GM23338 (cell line): Measurements from ENCODE around the gene GALK1. TPM values are rescaled to one million over a fixed set of nuclear protein-coding genes. Genes with fewer than 3 reads are reported as not detected.

Source experiments
- ATAC-seq: fragments of 200-7000 bp; cut with Tn5 transposase; 3 replicates; pipeline ENCODE4 v1.9.1; 2020
- DNase-seq: peaks from one replicate; pipeline ENCODE4 v3.0.0-alpha.2; 2015; ENCODE audit warnings: low spot score
- H2AFZ ChIP-seq: fragments of 200-600 bp; sonication (generic); 2 replicates; pipeline ENCODE4 v1.8.0; 2016; ENCODE audit warnings: antibody characterized with exemption, mild to moderate bottlenecking, moderate library complexity
- H3F3A ChIP-seq: fragments of 200-600 bp; sonication (generic); replicated peaks from 2 replicates; pipeline ENCODE4 v1.8.0; 2017; ENCODE audit warnings: antibody characterized with exemption, mixed run types, low read depth
- H3K27ac ChIP-seq: fragments of 200-600 bp; sonication (generic); 2 replicates; pipeline ENCODE4 v1.6.1; 2016; ENCODE audit warnings: low read depth
- H3K27me3 ChIP-seq: fragments of 200-600 bp; sonication (generic); 2 replicates; pipeline ENCODE4 v1.8.0; 2016; ENCODE audit warnings: mild to moderate bottlenecking, mixed run types, moderate library complexity; ENCODE audit not compliant: insufficient read depth
- H3K36me3 ChIP-seq: fragments of 200-600 bp; sonication (generic); 2 replicates; pipeline ENCODE4 v1.8.0; 2016; ENCODE audit warnings: mild to moderate bottlenecking; ENCODE audit not compliant: insufficient read depth
- H3K4me1 ChIP-seq: fragments of 200-600 bp; sonication (generic); 2 replicates; pipeline ENCODE4 v1.8.0; 2016; ENCODE audit warnings: mild to moderate bottlenecking, moderate library complexity; ENCODE audit not compliant: insufficient read depth
- H3K4me2 ChIP-seq: fragments of 200-600 bp; sonication (generic); 2 replicates; pipeline ENCODE4 v1.7.1; 2017; ENCODE audit warnings: mixed run types
- H3K4me3 ChIP-seq: fragments of 200-600 bp; sonication (generic); 2 replicates; pipeline ENCODE4 v1.6.1; 2016; ENCODE audit warnings: mixed run types
- H3K79me2 ChIP-seq: fragments of 200-600 bp; sonication (generic); replicated peaks from 2 replicates; pipeline ENCODE4 v1.8.0; 2017; ENCODE audit warnings: mild to moderate bottlenecking; ENCODE audit not compliant: insufficient read depth
- H3K9me2 ChIP-seq: fragments of 200-600 bp; sonication (generic); 2 replicates; pipeline ENCODE4 v1.8.0; 2017; ENCODE audit not compliant: insufficient read depth
- H4K20me1 ChIP-seq: fragments of 200-600 bp; sonication (generic); replicated peaks from 2 replicates; pipeline ENCODE4 v1.8.0; 2017; ENCODE audit warnings: mild to moderate bottlenecking; ENCODE audit not compliant: insufficient read depth
- H3K27ac Mint-ChIP-seq: 2 replicates; pipeline ENCODE4 v1.8.0; 2020; ENCODE audit warnings: inconsistent platforms, mild to moderate bottlenecking, moderate library complexity, mixed read lengths
- H3K27me3 Mint-ChIP-seq: 3 replicates; pipeline ENCODE4 v1.8.0; 2022; ENCODE audit warnings: low read depth, mild to moderate bottlenecking, moderate library complexity, mixed read lengths, inconsistent platforms; ENCODE audit not compliant: insufficient read depth, poor library complexity
- H3K36me3 Mint-ChIP-seq: 3 replicates; pipeline ENCODE4 v1.8.0; 2021; ENCODE audit warnings: low read depth, mild to moderate bottlenecking, inconsistent platforms, moderate library complexity, mixed read lengths
- H3K4me1 Mint-ChIP-seq: 3 replicates; pipeline ENCODE4 v1.8.0; 2020; ENCODE audit warnings: mild to moderate bottlenecking, inconsistent platforms, mixed read lengths
- H3K4me3 Mint-ChIP-seq: 3 replicates; pipeline ENCODE4 v1.8.0; 2021; ENCODE audit warnings: moderate library complexity, mild to moderate bottlenecking, inconsistent platforms, mixed read lengths
- H3K9me3 Mint-ChIP-seq: 3 replicates; pipeline ENCODE4 v1.8.0; 2020; ENCODE audit warnings: moderate library complexity, mild to moderate bottlenecking, inconsistent platforms, mixed read lengths
- CREB1 ChIP-seq: fragments of 250-450 bp; sonication (Bioruptor Pico); IDR thresholded peaks from 2 replicates; pipeline ENCODE4 v1.5.0; 2020; ENCODE audit warnings: low read depth, mild to moderate bottlenecking, moderate library complexity
- EZH2 ChIP-seq: fragments of 200-600 bp; sonication (generic); IDR thresholded peaks from one replicate; pipeline ENCODE4 v1.8.0; 2017; ENCODE audit warnings: antibody characterized with exemption, mild to moderate bottlenecking, low read depth; ENCODE audit not compliant: unreplicated experiment
- EZH2phosphoT487 ChIP-seq: fragments of 200-600 bp; sonication (generic); IDR thresholded peaks from one replicate; pipeline ENCODE4 v1.8.1; 2018; ENCODE audit warnings: antibody characterized with exemption; ENCODE audit not compliant: unreplicated experiment
- JUNB ChIP-seq: IDR thresholded peaks from one replicate; pipeline ENCODE4 v1.6.1; 2016; ENCODE audit warnings: antibody characterized with exemption; ENCODE audit not compliant: unreplicated experiment
- NANOG ChIP-seq: IDR thresholded peaks from 2 replicates; pipeline ENCODE4 v1.6.1; 2016; ENCODE audit warnings: antibody characterized with exemption, borderline replicate concordance
- POLR2AphosphoS5 ChIP-seq: IDR thresholded peaks from 2 replicates; pipeline ENCODE4 v1.6.1; 2016; ENCODE audit warnings: antibody characterized with exemption, low read depth
- STAT1 ChIP-seq: IDR thresholded peaks from one replicate; pipeline ENCODE4 v1.6.1; 2016; ENCODE audit warnings: antibody characterized with exemption; ENCODE audit not compliant: unreplicated experiment
- ZNF114 ChIP-seq: fragments of 250-450 bp; sonication (Bioruptor Pico); IDR thresholded peaks from 2 replicates; pipeline ENCODE4 v1.5.0; 2020; ENCODE audit warnings: mild to moderate bottlenecking, moderate library complexity
- ZNF331 ChIP-seq: fragments of 250-450 bp; sonication (Bioruptor Pico); IDR thresholded peaks from 2 replicates; pipeline ENCODE4 v1.5.0; 2020; ENCODE audit warnings: low read depth, mild to moderate bottlenecking, moderate library complexity
- polyA plus RNA-seq: library from polyadenylated mRNA; unstranded; fragments of >200 nt; fragmentation: Nextera tagmentation; extraction: Ambion mirVana; gene quantifications from 2 replicates; pipeline ENCODE4 v1.2.1, GENCODE V29; 2016
- total RNA-seq: library from RNA; depleted of rRNA; stranded (reverse); fragments of >200 nt; shearing (Covaris generic); gene quantifications from 2 replicates; pipeline ENCODE4 v1.2.3, GENCODE V29; 2014
- TF ChIP-seq, protein P1 (sequence below): IDR thresholded peaks from one replicate; pipeline ENCODE4 v1.6.1; 2018; ENCODE audit warnings: antibody characterized with exemption; ENCODE audit not compliant: unreplicated experiment
- TF ChIP-seq, protein P2 (sequence below), 2 experiments: fragments of 200-600 bp in 1 of 2; sonication (generic) in 1 of 2; conservative IDR thresholded peaks; 2 replicates each; pipeline versions ENCODE4 v1.5.1 to v1.6.1; 2016 to 2017; ENCODE audit warnings: antibody characterized with exemption in 2 of 2, low read depth in 2 of 2, mild to moderate bottlenecking in 2 of 2, moderate library complexity in 1 of 2
- TF ChIP-seq, protein P3 (sequence below): fragments of 250-450 bp; sonication (Bioruptor Pico); IDR thresholded peaks from 2 replicates; pipeline ENCODE4 v1.5.0; 2020; ENCODE audit warnings: mild to moderate bottlenecking, moderate library complexity
- TF ChIP-seq, protein P4 (sequence below): IDR thresholded peaks from 2 replicates; pipeline ENCODE4 v1.6.1; 2016; ENCODE audit warnings: antibody characterized with exemption

Gene GALK1
- total and polyA plus RNA-seq, 2 experiments from 2014 or later = 30.5 to 31.7 TPM

DNA sequence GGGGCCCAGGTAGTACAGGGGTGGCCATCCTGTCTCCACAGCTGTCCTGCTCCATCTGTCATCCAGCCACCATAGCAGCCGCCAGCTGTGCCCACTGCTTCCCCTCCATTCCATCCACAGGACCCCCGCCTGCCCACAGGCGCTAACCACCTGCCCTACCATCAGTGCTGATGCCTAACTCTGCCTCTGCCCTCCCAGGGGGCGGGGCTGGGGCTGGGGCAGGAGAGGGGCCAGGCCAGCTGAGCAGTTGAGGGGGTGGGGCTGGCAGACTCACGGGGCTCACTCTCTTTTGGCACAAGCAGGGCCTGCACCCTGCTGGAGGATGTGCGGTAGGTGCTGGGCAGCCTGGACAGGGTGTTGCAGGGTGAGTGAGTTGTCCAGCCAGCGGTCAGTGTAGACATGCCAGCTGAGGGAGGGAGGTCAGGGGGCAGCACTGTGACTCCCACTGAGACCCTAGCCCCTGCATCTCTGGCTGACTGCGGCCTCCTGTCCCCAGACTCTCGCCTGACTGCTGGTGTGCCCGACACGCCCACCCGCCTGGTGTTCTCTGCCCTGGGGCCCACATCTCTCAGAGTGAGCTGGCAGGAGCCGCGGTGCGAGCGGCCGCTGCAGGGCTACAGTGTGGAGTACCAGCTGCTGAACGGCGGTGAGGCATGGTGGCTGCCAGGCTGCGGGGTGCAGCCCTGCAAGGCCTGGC is 9.6 kb downstream of the GALK1 start:
- H3K4me2 ChIP-seq = no peak overlapping the region
- no peak overlapping the region for H3K27ac Mint-ChIP-seq
- H3K27ac ChIP-seq = no peak overlapping the region
- H3K9me2 ChIP-seq = no peaks in the 10 kb centered on the region
- peaks cover 19% of the 10 kb centered on the region for H3K27me3 Mint-ChIP-seq
- no peaks in the 10 kb centered on the region for H3K79me2 ChIP-seq
- no peaks in the 10 kb centered on the region for H4K20me1 ChIP-seq
- no peaks in the 10 kb centered on the region for H3K9me3 Mint-ChIP-seq
- H3K4me1 ChIP-seq = no peaks in the 10 kb centered on the region
- H3K36me3 ChIP-seq = no peaks in the 10 kb centered on the region
- TF ChIP-seq, protein P1, sequence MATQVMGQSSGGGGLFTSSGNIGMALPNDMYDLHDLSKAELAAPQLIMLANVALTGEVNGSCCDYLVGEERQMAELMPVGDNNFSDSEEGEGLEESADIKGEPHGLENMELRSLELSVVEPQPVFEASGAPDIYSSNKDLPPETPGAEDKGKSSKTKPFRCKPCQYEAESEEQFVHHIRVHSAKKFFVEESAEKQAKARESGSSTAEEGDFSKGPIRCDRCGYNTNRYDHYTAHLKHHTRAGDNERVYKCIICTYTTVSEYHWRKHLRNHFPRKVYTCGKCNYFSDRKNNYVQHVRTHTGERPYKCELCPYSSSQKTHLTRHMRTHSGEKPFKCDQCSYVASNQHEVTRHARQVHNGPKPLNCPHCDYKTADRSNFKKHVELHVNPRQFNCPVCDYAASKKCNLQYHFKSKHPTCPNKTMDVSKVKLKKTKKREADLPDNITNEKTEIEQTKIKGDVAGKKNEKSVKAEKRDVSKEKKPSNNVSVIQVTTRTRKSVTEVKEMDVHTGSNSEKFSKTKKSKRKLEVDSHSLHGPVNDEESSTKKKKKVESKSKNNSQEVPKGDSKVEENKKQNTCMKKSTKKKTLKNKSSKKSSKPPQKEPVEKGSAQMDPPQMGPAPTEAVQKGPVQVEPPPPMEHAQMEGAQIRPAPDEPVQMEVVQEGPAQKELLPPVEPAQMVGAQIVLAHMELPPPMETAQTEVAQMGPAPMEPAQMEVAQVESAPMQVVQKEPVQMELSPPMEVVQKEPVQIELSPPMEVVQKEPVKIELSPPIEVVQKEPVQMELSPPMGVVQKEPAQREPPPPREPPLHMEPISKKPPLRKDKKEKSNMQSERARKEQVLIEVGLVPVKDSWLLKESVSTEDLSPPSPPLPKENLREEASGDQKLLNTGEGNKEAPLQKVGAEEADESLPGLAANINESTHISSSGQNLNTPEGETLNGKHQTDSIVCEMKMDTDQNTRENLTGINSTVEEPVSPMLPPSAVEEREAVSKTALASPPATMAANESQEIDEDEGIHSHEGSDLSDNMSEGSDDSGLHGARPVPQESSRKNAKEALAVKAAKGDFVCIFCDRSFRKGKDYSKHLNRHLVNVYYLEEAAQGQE = no peak
- TF ChIP-seq, protein P2, sequence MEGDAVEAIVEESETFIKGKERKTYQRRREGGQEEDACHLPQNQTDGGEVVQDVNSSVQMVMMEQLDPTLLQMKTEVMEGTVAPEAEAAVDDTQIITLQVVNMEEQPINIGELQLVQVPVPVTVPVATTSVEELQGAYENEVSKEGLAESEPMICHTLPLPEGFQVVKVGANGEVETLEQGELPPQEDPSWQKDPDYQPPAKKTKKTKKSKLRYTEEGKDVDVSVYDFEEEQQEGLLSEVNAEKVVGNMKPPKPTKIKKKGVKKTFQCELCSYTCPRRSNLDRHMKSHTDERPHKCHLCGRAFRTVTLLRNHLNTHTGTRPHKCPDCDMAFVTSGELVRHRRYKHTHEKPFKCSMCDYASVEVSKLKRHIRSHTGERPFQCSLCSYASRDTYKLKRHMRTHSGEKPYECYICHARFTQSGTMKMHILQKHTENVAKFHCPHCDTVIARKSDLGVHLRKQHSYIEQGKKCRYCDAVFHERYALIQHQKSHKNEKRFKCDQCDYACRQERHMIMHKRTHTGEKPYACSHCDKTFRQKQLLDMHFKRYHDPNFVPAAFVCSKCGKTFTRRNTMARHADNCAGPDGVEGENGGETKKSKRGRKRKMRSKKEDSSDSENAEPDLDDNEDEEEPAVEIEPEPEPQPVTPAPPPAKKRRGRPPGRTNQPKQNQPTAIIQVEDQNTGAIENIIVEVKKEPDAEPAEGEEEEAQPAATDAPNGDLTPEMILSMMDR (conservative IDR thresholded peaks at IDR 0.05; ENCODE audit: low read depth in 2 of 2) = no peak
- no peak for TF ChIP-seq JUNB
- no peak for TF ChIP-seq EZH2phosphoT487
- TF ChIP-seq NANOG = no peak
- TF ChIP-seq, protein P3, sequence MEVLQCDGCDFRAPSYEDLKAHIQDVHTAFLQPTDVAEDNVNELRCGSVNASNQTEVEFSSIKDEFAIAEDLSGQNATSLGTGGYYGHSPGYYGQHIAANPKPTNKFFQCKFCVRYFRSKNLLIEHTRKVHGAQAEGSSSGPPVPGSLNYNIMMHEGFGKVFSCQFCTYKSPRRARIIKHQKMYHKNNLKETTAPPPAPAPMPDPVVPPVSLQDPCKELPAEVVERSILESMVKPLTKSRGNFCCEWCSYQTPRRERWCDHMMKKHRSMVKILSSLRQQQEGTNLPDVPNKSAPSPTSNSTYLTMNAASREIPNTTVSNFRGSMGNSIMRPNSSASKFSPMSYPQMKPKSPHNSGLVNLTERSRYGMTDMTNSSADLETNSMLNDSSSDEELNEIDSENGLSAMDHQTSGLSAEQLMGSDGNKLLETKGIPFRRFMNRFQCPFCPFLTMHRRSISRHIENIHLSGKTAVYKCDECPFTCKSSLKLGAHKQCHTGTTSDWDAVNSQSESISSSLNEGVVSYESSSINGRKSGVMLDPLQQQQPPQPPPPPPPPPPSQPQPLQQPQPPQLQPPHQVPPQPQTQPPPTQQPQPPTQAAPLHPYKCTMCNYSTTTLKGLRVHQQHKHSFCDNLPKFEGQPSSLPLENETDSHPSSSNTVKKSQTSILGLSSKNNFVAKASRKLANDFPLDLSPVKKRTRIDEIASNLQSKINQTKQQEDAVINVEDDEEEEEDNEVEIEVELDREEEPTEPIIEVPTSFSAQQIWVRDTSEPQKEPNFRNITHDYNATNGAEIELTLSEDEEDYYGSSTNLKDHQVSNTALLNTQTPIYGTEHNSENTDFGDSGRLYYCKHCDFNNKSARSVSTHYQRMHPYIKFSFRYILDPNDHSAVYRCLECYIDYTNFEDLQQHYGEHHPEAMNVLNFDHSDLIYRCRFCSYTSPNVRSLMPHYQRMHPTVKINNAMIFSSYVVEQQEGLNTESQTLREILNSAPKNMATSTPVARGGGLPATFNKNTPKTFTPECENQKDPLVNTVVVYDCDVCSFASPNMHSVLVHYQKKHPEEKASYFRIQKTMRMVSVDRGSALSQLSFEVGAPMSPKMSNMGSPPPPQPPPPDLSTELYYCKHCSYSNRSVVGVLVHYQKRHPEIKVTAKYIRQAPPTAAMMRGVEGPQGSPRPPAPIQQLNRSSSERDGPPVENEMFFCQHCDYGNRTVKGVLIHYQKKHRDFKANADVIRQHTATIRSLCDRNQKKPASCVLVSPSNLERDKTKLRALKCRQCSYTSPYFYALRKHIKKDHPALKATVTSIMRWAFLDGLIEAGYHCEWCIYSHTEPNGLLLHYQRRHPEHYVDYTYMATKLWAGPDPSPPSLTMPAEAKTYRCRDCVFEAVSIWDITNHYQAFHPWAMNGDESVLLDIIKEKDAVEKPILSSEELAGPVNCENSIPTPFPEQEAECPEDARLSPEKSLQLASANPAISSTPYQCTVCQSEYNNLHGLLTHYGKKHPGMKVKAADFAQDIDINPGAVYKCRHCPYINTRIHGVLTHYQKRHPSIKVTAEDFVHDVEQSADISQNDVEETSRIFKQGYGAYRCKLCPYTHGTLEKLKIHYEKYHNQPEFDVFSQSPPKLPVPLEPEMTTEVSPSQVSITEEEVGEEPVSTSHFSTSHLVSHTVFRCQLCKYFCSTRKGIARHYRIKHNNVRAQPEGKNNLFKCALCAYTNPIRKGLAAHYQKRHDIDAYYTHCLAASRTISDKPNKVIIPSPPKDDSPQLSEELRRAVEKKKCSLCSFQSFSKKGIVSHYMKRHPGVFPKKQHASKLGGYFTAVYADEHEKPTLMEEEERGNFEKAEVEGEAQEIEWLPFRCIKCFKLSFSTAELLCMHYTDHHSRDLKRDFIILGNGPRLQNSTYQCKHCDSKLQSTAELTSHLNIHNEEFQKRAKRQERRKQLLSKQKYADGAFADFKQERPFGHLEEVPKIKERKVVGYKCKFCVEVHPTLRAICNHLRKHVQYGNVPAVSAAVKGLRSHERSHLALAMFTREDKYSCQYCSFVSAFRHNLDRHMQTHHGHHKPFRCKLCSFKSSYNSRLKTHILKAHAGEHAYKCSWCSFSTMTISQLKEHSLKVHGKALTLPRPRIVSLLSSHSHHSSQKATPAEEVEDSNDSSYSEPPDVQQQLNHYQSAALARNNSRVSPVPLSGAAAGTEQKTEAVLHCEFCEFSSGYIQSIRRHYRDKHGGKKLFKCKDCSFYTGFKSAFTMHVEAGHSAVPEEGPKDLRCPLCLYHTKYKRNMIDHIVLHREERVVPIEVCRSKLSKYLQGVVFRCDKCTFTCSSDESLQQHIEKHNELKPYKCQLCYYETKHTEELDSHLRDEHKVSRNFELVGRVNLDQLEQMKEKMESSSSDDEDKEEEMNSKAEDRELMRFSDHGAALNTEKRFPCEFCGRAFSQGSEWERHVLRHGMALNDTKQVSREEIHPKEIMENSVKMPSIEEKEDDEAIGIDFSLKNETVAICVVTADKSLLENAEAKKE (CRISPR knock-in tag) = no peak
- TF ChIP-seq EZH2 = no peak
- TF ChIP-seq CREB1 = no peak
- TF ChIP-seq ZNF331 (CRISPR knock-in tag) = no peak
- no peak for TF ChIP-seq STAT1
- no peak for TF ChIP-seq ZNF114 (CRISPR knock-in tag)
- TF ChIP-seq, protein P4, sequence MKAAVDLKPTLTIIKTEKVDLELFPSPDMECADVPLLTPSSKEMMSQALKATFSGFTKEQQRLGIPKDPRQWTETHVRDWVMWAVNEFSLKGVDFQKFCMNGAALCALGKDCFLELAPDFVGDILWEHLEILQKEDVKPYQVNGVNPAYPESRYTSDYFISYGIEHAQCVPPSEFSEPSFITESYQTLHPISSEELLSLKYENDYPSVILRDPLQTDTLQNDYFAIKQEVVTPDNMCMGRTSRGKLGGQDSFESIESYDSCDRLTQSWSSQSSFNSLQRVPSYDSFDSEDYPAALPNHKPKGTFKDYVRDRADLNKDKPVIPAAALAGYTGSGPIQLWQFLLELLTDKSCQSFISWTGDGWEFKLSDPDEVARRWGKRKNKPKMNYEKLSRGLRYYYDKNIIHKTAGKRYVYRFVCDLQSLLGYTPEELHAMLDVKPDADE = no peak
- no peak for TF ChIP-seq POLR2AphosphoS5
- H3F3A ChIP-seq = peaks cover 4% of the 10 kb centered on the region; the same call in 1 of the 2 replicates
- no peak for ATAC-seq
- H3K4me3 Mint-ChIP-seq = no peak overlapping the region
- H3K27me3 ChIP-seq = no peaks in the 10 kb centered on the region
- H3K4me3 ChIP-seq = no peak overlapping the region
- H3K36me3 Mint-ChIP-seq = no peaks in the 10 kb centered on the region
- peaks cover 13% of the 10 kb centered on the region for H3K4me1 Mint-ChIP-seq
- DNase-seq = no peak
- H2AFZ ChIP-seq = no peak overlapping the region
